GM21619 (cell line): ENCODE results near the gene CTSO.

Experiments
- ATAC-seq: cut with Tn5 transposase; IDR thresholded peaks from one replicate; pipeline ENCODE4 v1.9.1; 2021; ENCODE audit not compliant: unreplicated experiment

CTSO gene, protein sequence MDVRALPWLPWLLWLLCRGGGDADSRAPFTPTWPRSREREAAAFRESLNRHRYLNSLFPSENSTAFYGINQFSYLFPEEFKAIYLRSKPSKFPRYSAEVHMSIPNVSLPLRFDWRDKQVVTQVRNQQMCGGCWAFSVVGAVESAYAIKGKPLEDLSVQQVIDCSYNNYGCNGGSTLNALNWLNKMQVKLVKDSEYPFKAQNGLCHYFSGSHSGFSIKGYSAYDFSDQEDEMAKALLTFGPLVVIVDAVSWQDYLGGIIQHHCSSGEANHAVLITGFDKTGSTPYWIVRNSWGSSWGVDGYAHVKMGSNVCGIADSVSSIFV

GRCh38 chr4:155953151-155954117, at the start of gene CTSO:
CTSO (minus strand) TSS chr4:155953866; CDS start chr4:155953847, 19 bp downstream.
- peak; percentile 92 for ATAC-seq

DNA sequence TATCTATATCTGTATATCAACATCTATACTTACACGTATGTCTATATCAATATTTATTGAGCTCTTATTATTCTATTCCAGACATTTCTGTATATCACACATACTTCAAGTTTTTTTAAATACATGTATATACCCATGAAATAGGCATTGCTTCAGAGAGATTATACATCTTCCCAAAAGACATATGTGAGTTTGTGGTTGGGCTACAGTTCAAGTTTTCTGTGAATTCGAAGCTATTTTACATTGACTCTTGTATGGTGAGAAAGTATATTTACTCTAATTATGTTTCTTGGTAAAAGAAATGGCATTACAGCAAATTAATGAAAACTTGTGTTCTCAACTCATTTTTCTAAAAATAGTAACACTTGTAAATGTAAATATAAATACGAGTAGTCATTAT, 46.8 kb upstream of the CTSO start:
- no peak for ATAC-seq

- no peak for ATAC-seq
These were observed 46.1 kb upstream of the CTSO start for GRCh38 chr4:155999725-156000124.

DNA sequence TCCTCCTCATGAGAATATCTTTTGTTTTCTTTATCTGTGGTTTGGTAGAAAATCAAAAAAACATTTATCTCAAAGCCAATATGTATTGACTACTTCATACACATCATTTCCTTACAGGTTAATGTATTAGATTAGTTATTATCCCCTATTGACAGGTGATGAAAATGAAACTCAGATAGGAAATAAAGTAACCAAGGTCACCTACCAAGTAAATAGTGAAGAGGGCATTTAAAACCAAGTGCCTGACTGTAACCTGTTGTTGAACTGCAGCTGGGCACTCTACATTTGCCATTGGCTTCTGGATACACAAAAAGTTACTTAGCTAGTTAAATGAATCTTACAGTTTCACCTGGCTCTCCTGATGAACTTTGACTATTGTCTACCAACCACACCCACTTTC, 41.4 kb upstream of the CTSO start:
- no peak for ATAC-seq

GRCh38 chr4:155984106-155984797, 30.6 kb upstream of the CTSO start:
- no peak for ATAC-seq

DNA sequence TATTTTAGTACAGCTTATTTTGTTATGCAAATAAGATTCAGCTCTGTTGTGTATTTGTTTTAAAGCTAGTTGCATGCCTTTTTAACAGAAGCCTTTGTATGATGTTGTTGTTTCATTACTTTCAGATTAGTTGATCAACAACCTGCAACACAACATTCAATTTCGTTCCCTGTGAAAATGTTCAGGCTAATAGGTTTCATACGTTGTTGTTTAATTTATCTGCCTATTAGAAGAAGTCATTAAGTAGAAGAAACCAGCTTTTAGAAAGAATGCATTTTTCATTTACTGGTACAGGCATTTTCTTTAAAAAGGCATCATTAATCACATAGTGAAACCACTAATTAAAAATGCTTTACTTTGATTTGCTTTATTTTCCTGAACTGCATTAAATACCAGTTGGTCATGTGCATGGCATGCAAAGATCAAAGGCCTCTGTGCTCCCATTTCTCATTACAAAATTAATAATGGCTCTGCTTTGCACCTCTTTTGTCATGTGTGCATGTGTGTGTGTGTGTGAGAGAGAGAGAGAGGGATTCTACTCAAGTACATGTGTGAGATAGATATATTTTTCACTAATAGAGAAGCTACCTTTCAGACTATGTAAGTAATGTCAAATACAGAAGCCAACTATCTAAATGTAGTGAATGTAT, 29.2 kb upstream of the CTSO start:
- no peak for ATAC-seq

- ATAC-seq: no peak
These were observed 25.1 kb upstream of the CTSO start for GRCh38 chr4:155978810-155979209.

- ATAC-seq: no peak
These were observed 21.8 kb upstream of the CTSO start for GRCh38 chr4:155975511-155975910.

GRCh38 chr4:155974996-155975395, 21.3 kb upstream of the CTSO start:
- no peak for ATAC-seq

- ATAC-seq: peak; percentile 95
These were observed 20.7 kb upstream of the CTSO start for GRCh38 chr4:155974476-155974749.

- ATAC-seq: peak; percentile 19
These were observed 20.2 kb upstream of the CTSO start for GRCh38 chr4:155973639-155974475.

GRCh38 chr4:155972098-155972497, 18.4 kb upstream of the CTSO start:
- peak; percentile 49 for ATAC-seq

- no peak for ATAC-seq
These were observed 13.2 kb upstream of the CTSO start for GRCh38 chr4:155966731-155967395.

- ATAC-seq: no peak
These were observed 12.5 kb upstream of the CTSO start for GRCh38 chr4:155966171-155966570.

DNA sequence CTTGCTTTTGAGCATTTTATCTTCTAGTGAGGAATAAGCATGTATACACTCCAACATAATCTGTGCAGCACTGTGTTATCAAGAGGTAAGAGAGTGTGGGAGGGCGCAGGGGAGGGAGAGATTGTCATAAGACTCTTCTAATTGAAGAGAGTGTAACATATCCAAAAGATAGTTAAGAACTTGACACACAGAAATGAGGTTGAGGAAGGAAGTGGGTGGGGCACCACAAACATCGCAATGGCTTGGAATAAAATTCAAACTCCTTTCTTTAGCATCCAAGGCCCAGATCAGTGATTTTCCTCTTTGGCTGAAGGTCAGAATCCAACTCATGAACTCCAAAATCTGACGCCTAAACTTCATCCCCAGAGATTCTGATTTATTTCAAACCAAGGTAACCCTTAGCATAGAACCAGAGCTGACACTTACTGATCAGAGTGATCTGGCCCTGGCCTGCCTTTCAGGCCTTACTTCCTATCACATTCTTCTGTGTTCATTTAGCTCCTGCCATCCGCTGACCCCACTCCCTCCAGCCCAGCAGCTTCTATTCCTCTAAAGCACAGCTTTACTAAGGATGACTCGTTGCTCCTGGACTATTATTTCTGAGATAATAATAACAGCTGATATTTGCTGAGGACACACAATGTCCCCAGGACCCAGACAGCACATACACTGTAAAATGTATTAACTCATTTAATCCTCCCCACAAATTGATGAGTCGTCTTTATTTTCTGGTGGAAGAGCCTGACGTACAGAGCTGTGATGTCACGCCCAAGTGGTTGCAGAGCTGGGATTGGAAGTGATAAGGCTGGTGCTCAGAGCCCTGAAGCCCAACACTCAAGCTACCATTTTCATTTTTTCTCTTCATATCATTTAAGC, 10.6 kb upstream of the CTSO start:
- no peak for ATAC-seq

- no peak for ATAC-seq
These were observed 9.1 kb upstream of the CTSO start for GRCh38 chr4:155962767-155963166.

GRCh38 chr4:155961575-155961974, 7.9 kb upstream of the CTSO start:
- ATAC-seq: no peak

GRCh38 chr4:155960522-155960921, 6.9 kb upstream of the CTSO start:
- no peak for ATAC-seq

DNA sequence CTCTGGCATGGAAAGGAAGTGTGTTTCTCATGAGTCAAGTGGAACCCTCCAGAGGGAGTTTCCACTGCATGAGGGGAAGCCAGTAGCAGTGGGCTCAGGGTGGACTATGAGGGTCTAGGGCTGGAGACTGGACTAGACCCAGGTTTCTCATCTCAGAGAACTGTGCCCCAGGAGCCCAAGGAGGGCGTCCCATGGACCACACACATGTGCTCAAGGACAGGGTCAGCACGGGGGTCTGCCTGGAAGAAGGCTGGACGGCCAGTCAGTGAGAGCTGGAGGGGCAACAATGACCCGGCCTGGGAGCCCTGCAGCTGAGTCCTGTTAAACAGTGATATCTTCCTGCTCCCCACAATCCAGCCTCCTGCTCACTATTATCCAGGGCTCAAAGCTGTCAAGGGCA, 5.8 kb upstream of the CTSO start:
- ATAC-seq: no peak
